Heart left ventricle (tissue), 16 donors: Measurements from ENCODE around the gene CFAP52. TPM values are rescaled to one million over a fixed set of nuclear protein-coding genes. Genes with fewer than 3 reads are reported as not detected.
A peak's percentile ranks its signal among the peaks of the same experiment; 100 is the strongest.

Source experiments
- ATAC-seq, 4 donors: fragments of 200-7000 bp; cut with Tn5 transposase; one replicate each; pipeline ENCODE4 v1.9.1; 2020 to 2022; ENCODE audit warnings: moderate library complexity in 4 of 4, mild to moderate bottlenecking in 3 of 4, moderate number of reproducible peaks in 1 of 4
- DNase-seq, 5 donors: peaks; one replicate each; pipeline ENCODE4 v3.0.0-alpha.2; 2020
- H3K27ac ChIP-seq, 12 donors: fragments of 200-600 bp; sonication (generic) in 4 of 12; one replicate each; pipeline versions ENCODE4 v1.5.0 to v1.8.0; 2016 to 2022; ENCODE audit warnings: mild to moderate bottlenecking in 2 of 12
- H3K27me3 ChIP-seq, 9 donors: fragments of 200-600 bp; sonication (generic) in 2 of 9; one replicate each; pipeline versions ENCODE4 v1.5.1 to v1.8.0; 2016 to 2022; ENCODE audit warnings: mild to moderate bottlenecking in 3 of 9
- H3K36me3 ChIP-seq, 9 donors: fragments of 200-600 bp; sonication (generic) in 2 of 9; one replicate each; pipeline versions ENCODE4 v1.5.0 to v1.8.0; 2018 to 2022; ENCODE audit warnings: mild to moderate bottlenecking in 2 of 9
- H3K4me1 ChIP-seq, 12 donors: fragments of 200-600 bp; sonication (generic) in 4 of 12; one replicate each; pipeline versions ENCODE4 v1.5.0 to v1.8.0; 2016 to 2022; ENCODE audit warnings: mild to moderate bottlenecking in 3 of 12
- H3K4me3 ChIP-seq, 12 donors: fragments of 200-600 bp; sonication (generic) in 4 of 12; one replicate each; pipeline versions ENCODE4 v1.5.0 to v1.8.0; 2017 to 2022; ENCODE audit warnings: mild to moderate bottlenecking in 9 of 12, moderate library complexity in 4 of 12
- H3K9me3 ChIP-seq, 12 donors: fragments of 200-600 bp; sonication (generic) in 4 of 12; one replicate each; pipeline versions ENCODE4 v1.5.0 to v1.8.0; 2016 to 2022; ENCODE audit warnings: mild to moderate bottlenecking in 1 of 12
- CTCF ChIP-seq, 12 donors: fragments of 200-600 bp; sonication (generic) in 4 of 12; IDR thresholded peaks; one replicate each; pipeline versions ENCODE4 v1.5.0 to v1.8.0; 2018 to 2022; ENCODE audit warnings: antibody characterized with exemption in 12 of 12, mild to moderate bottlenecking in 5 of 12
- POLR2A ChIP-seq, 2 donors: fragments of 450-650 bp; IDR thresholded peaks; one replicate each; pipeline ENCODE4 v1.6.1; 2017; ENCODE audit warnings: antibody characterized with exemption in 2 of 2, mild to moderate bottlenecking in 2 of 2, moderate library complexity in 2 of 2
- WGBS, 4 donors: extraction: QIAGEN DNeasy Blood & Tissue Kit in 2 of 4; methylation state at CpG; one replicate each; pipeline versions ENCODE4 v1.1.5 to v1.1.7; 2013 to 2018; 5-methylcytosine and 5-hydroxymethylcytosine counted together
- intact Hi-C, 10 donors: fragments of 100-400 bp; cut with DNase I; formaldehyde crosslinking; loops; one replicate each; pipeline versions ENCODE4 v1.11.1 to v1.14.2; 2022
- polyA plus RNA-seq, 2 donors: library from polyadenylated mRNA; stranded (reverse); fragments of 200-250 nt; gene quantifications; one replicate each; pipeline ENCODE4 v1.2.3, GENCODE V29; 2013
- total RNA-seq, 9 donors: library from RNA; depleted of rRNA in 2 of 9; stranded (reverse); fragments of >200 nt in 2 of 9; fragmentation: NEBNext Ultra II Directional in 3 of 9; extraction: Animal tissue kit (Norgen Biotek cat#: 25700) in 3 of 9; gene quantifications; one replicate each; pipeline versions ENCODE4 v1.1.0 to v1.2.4, GENCODE V29; 2016 to 2023
- donor health status: ischemic (EF 13 %, LVEDD 7.1; RV severe dilation, severe dysfunction).
- donor health status: healthy with polysubstance abuse.
- donor health status: DM: no; HTN: yes; CAD: no.
- donor health status: DM: no; HTN: no; CAD: no.
- donor health status: ischemic (EF 25% LVEDD 6.9; RV normal size, moderate dysfunction).
- donor health status: ischemic (EF 25% LVEDD 5.7; RV mildly dilated, moderate dysfunction).
- donor health status: healthy.
- donor health status: DM: yes; HTN: yes; CAD: no.
- donor health status: ischemic (EF 35%, LVEDD 5.7; RV mildly dilated, moderate dysfunction).
- donor health status: nonischemic (EF 11% LVEDD 7.7; RV severe dilation, severe dysfunction).
- donor health status: DM: yes; HTN: yes; CAD: no.
- donor health status: PGD.
- donor health status: ischemic (EF 29% LVEDD 5.4; RV normal size, mild dysfunction).
- donor health status: nonischemic (EF 23%, LVEDD 6.1; RV moderate dilation, normal function).

Gene CFAP52
- total and polyA plus RNA-seq, 11 donors = 0.87 TPM; not detected in 10

- H3K4me1 ChIP-seq = no peaks in the 10 kb centered on the region
- intact Hi-C loops = no loop called here
- H3K27me3 ChIP-seq = peaks cover 0 to 18% (median 0%) of the 10 kb centered on the region in 9 donors
- H3K36me3 ChIP-seq = no peaks in the 10 kb centered on the region
- no peak overlapping the region for H3K4me3 ChIP-seq
- H3K9me3 ChIP-seq = no peaks in the 10 kb centered on the region
- DNase-seq (no peak), ATAC-seq (no peak)
- no peak overlapping the region for H3K27ac ChIP-seq
- TF ChIP-seq CTCF (IDR thresholded peaks at IDR 0.05) (no peak), POLR2A (IDR thresholded peaks at IDR 0.05) (no peak)
- 83 to 90% (median 88%) methylated on average over 8 of the region's 8 CpGs for WGBS, 4 donors
Observed at GRCh38 chr17:9672266-9672665, 95.8 kb downstream of the CFAP52 start.

GRCh38 chr17:9672691-9673090 is 96.2 kb downstream of the CFAP52 start:
- ATAC-seq (no peak), DNase-seq (no peak)
- no peak overlapping the region for H3K4me3 ChIP-seq
- TF ChIP-seq POLR2A (IDR thresholded peaks at IDR 0.05) (no peak), CTCF (IDR thresholded peaks at IDR 0.05) (no peak)
- H3K9me3 ChIP-seq = no peaks in the 10 kb centered on the region
- no peaks in the 10 kb centered on the region for H3K4me1 ChIP-seq
- 58 to 72% (median 68%) methylated on average over 6 of the region's 6 CpGs for WGBS, 4 donors
- H3K36me3 ChIP-seq = no peaks in the 10 kb centered on the region
- no peak overlapping the region for H3K27ac ChIP-seq
- intact Hi-C loops = no loop called here
- peaks cover 0 to 18% (median 0%) of the 10 kb centered on the region in 9 donors for H3K27me3 ChIP-seq

- H3K27me3 ChIP-seq = no peaks in the 10 kb centered on the region
- TF ChIP-seq POLR2A (IDR thresholded peaks at IDR 0.05) (no peak), CTCF (IDR thresholded peaks at IDR 0.05) (peak in 3 of 12 donors; percentile 9 to 18 (median 14))
- H3K36me3 ChIP-seq = no peaks in the 10 kb centered on the region
- intact Hi-C loops = no loop called here
- H3K4me1 ChIP-seq = no peaks in the 10 kb centered on the region
- no peak for ATAC-seq
- no peak overlapping the region for H3K4me3 ChIP-seq
- no peak for DNase-seq
- H3K9me3 ChIP-seq = peaks cover 0 to 21% (median 10%) of the 10 kb centered on the region in 12 donors
- 76 to 81% (median 78%) methylated on average over 4 of the region's 4 CpGs for WGBS, 4 donors
- H3K27ac ChIP-seq = no peak overlapping the region
Observed at GRCh38 chr17:9676084-9676483, 99.6 kb downstream of the CFAP52 start.

GRCh38 chr17:9676820-9677310 is 100.4 kb downstream of the CFAP52 start:
- ATAC-seq (no peak), DNase-seq (no peak)
- Histone ChIP-seq H3K27me3 (no peaks in the 10 kb centered on the region), H3K4me1 (no peaks in the 10 kb centered on the region), H3K27ac (no peak overlapping the region), H3K36me3 (no peaks in the 10 kb centered on the region), H3K9me3 (peaks cover 0 to 21% (median 10%) of the 10 kb centered on the region in 12 donors), H3K4me3 (no peak overlapping the region)
- no peak for TF ChIP-seq CTCF (IDR thresholded peaks at IDR 0.05)
- no peak for TF ChIP-seq POLR2A (IDR thresholded peaks at IDR 0.05)
- WGBS, 4 donors = 81 to 91% (median 86%) methylated on average over 4 of the region's 4 CpGs
- intact Hi-C loops = no loop called here
